Neuronal stem cell (in vitro differentiated cells): ENCODE results near the gene FSTL3.
"Not testable (repeated sequence)": the region's sequence is repeated elsewhere in the genome, so short reads cannot be mapped to it uniquely, and the experiment has no call there.

Experiments used
- DNase-seq: peaks from one replicate; pipeline ENCODE4 v3.0.0-alpha.2; 2013; ENCODE audit warnings: low spot score
- H2AFZ ChIP-seq: one replicate; pipeline ENCODE4 v1.6.1; 2013; ENCODE audit warnings: mild to moderate bottlenecking, low read length, inconsistent platforms
- H2AK5ac ChIP-seq: 2 replicates; pipeline ENCODE4 v1.6.1; 2013; ENCODE audit warnings: low read depth, mild to moderate bottlenecking, inconsistent platforms, low read length, moderate library complexity, mixed read lengths
- H2BK120ac ChIP-seq: 2 replicates; pipeline ENCODE4 v1.6.1; 2013; ENCODE audit warnings: low read depth, mild to moderate bottlenecking, inconsistent platforms, low read length, moderate library complexity, mixed read lengths
- H2BK12ac ChIP-seq: one replicate; pipeline ENCODE4 v1.6.1; 2013; ENCODE audit warnings: low read length, inconsistent platforms
- H2BK15ac ChIP-seq: 2 replicates; pipeline ENCODE4 v1.6.1; 2013; ENCODE audit warnings: mild to moderate bottlenecking, low read length, inconsistent platforms, mixed read lengths
- H2BK5ac ChIP-seq: one replicate; pipeline ENCODE4 v1.6.1; 2013; ENCODE audit warnings: inconsistent platforms, mild to moderate bottlenecking, low read length, moderate library complexity
- H3K14ac ChIP-seq: one replicate; pipeline ENCODE4 v1.6.1; 2013; ENCODE audit warnings: low read length, inconsistent platforms
- H3K18ac ChIP-seq: 2 replicates; pipeline ENCODE4 v1.6.1; 2013; ENCODE audit warnings: low read length, inconsistent platforms
- H3K23ac ChIP-seq: 2 replicates; pipeline ENCODE4 v1.6.1; 2013; ENCODE audit warnings: low read depth, mild to moderate bottlenecking, mixed read lengths, low read length, inconsistent platforms; ENCODE audit not compliant: poor library complexity
- H3K27ac ChIP-seq: replicated peaks from 3 replicates; pipeline ENCODE4 v1.5.1; 2013; ENCODE audit warnings: low read length, inconsistent platforms
- H3K27me3 ChIP-seq, 3 experiments: 2 replicates each; pipeline ENCODE4 v1.6.1; 2013; ENCODE audit warnings: low read length in 3 of 3, mild to moderate bottlenecking in 2 of 3, inconsistent platforms in 1 of 3, low read depth in 1 of 3, mixed read lengths in 1 of 3, moderate library complexity in 1 of 3; ENCODE audit not compliant: control insufficient read depth in 3 of 3, insufficient read depth in 3 of 3
- H3K36me3 ChIP-seq, 2 donors: replicated peaks in 1 of 2; 2 replicates each; pipeline ENCODE4 v1.6.1; 2013; ENCODE audit warnings: low read length in 2 of 2; ENCODE audit not compliant: control insufficient read depth in 2 of 2, insufficient read depth in 2 of 2
- H3K4ac ChIP-seq: 2 replicates; pipeline ENCODE4 v1.6.1; 2013; ENCODE audit warnings: inconsistent platforms, mild to moderate bottlenecking, low read length, moderate library complexity
- H3K4me1 ChIP-seq, 2 donors: 1 replicate in 1 of 2; 2 replicates in 1 of 2; pipeline ENCODE4 v1.6.1; 2013; ENCODE audit warnings: low read length in 2 of 2, low read depth in 1 of 2; ENCODE audit not compliant: control insufficient read depth in 2 of 2, insufficient read depth in 1 of 2
- H3K4me2 ChIP-seq: one replicate; pipeline ENCODE4 v1.6.1; 2013; ENCODE audit warnings: mild to moderate bottlenecking, low read length, inconsistent platforms; ENCODE audit not compliant: insufficient read depth, poor library complexity, severe bottlenecking
- H3K4me3 ChIP-seq, 2 donors: 2 replicates each; pipeline ENCODE4 v1.5.1; 2013; ENCODE audit warnings: low read length in 2 of 2, mild to moderate bottlenecking in 2 of 2, inconsistent platforms in 1 of 2, moderate library complexity in 1 of 2
- H3K79me1 ChIP-seq: one replicate; pipeline ENCODE4 v1.6.1; 2013; ENCODE audit warnings: low read depth, mild to moderate bottlenecking, inconsistent platforms, low read length, moderate library complexity
- H3K9ac ChIP-seq: one replicate; pipeline ENCODE4 v1.6.1; 2013; ENCODE audit warnings: mild to moderate bottlenecking, low read depth, low read length, inconsistent platforms; ENCODE audit not compliant: poor library complexity
- H3K9me3 ChIP-seq, 2 donors: replicated peaks in 1 of 2; 2 replicates each; pipeline versions ENCODE3 to v1.6.1; 2013; ENCODE audit warnings: low read length in 2 of 2, mild to moderate bottlenecking in 2 of 2, inconsistent platforms in 1 of 2, low read depth in 1 of 2, mixed read lengths in 1 of 2, moderate library complexity in 1 of 2; ENCODE audit not compliant: control insufficient read depth in 2 of 2, insufficient read depth in 1 of 2
- H4K8ac ChIP-seq: one replicate; pipeline ENCODE4 v1.6.1; 2013; ENCODE audit warnings: low read depth, mild to moderate bottlenecking, inconsistent platforms, low read length, moderate library complexity
- H4K91ac ChIP-seq: one replicate; pipeline ENCODE4 v1.6.1; 2013; ENCODE audit warnings: low read length, low read depth, mild to moderate bottlenecking, inconsistent platforms; ENCODE audit not compliant: poor library complexity
- WGBS, 2 donors: extraction: QIAGEN DNeasy Blood & Tissue Kit; methylation state at CpG; one replicate each; pipeline ENCODE4 v1.1.7; 2013; ENCODE audit warnings: missing lambda C conversion rate in 2 of 2, mixed read lengths in 1 of 2; ENCODE audit not compliant: insufficient read length in 2 of 2, insufficient replicate concordance in 1 of 2; ENCODE audit errors: extremely low coverage in 2 of 2; 5-methylcytosine and 5-hydroxymethylcytosine counted together

Gene FSTL3

GRCh38 chr19:690203-690602 is 14.0 kb downstream of the FSTL3 start:
- no CpG with 5 or more reads among the region's 18 CpGs for WGBS, 2 donors

DNA sequence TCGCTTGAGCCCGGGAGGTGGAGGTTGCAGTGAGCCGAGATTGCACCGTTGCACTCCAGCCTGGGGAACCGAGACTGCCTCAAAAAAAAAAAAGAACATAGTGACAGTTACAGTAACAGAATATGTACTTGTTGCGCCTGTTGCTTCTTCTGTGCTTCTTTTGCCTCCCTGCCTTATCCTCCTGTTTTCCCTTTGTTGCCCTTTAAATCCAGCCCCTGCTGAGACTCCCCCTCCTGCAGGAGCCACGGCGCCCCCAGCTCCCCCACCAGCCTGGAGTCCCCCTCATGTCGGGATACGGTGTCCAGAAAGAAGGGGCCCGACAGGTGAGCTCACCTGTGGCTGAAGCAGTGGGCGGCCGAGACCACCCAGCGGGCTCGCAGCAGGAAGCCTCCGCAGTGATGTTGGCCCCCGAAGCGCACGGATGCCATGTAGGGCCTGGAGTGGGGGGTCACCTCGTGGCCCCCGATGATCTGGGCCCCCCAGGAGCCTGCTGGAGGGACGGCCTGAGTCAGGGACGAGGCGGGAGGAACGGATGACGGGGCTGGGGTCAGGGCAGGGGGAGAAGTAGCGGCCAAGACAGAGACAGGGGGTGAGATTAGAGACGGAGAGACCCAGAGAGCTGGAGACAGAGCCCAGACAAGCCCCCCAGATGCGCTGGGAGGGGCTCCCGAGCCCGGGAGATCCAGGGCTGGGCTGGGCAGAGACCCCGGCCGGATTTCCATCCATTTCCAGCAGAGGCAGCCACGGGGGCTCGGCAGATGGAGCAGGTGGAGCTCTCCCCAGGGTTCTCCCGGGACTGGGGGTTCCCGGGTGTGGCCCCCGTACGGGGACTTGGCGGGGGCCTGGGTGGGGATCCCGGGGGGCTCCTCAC is 18.5 kb downstream of the FSTL3 start:
- Histone ChIP-seq H3K4me3 (no peak overlapping the region), H3K79me1 (no peaks in the 10 kb centered on the region), H3K9ac (no peak overlapping the region), H3K27ac (no peak overlapping the region), H3K4me2 (no peak overlapping the region), H3K4ac (no peak overlapping the region), H3K14ac (peak overlapping the region; percentile 38), H3K4me1 (no peaks in the 10 kb centered on the region), H3K27me3 (peaks cover 0 to 14% (median 0%) of the 10 kb centered on the region in 3 experiments), H3K9me3 (no peaks in the 10 kb centered on the region), H3K36me3 (no peaks in the 10 kb centered on the region), H2AFZ (peak overlapping the region; percentile 68), H4K8ac (no peak overlapping the region), H2BK120ac (no peak overlapping the region), H3K18ac (peak overlapping the region; percentile 80), H2BK12ac (no peak overlapping the region), H4K91ac (no peak overlapping the region), H3K23ac (no peak overlapping the region), H2BK5ac (peak overlapping the region; percentile 35), H2AK5ac (no peak overlapping the region), H2BK15ac (no peak overlapping the region)
- no CpG with 5 or more reads among the region's 41 CpGs for WGBS, 2 donors
- DNase-seq, result no peak

More at GRCh38 chr19:690203-690602, 14.0 kb downstream of the FSTL3 start:
- no peak overlapping the region for H3K4me2 ChIP-seq
- H4K91ac ChIP-seq, result no peak overlapping the region
- H2AK5ac ChIP-seq, result no peak overlapping the region
- H2AFZ ChIP-seq, result no peak overlapping the region
- H3K18ac ChIP-seq, result no peak overlapping the region
- H3K9me3 ChIP-seq, result peaks cover 0 to 4% of the 10 kb centered on the region in 2 donors
- no peaks in the 10 kb centered on the region for H3K36me3 ChIP-seq
- H2BK12ac ChIP-seq, result no peak overlapping the region
- H3K9ac ChIP-seq, result no peak overlapping the region
- no peaks in the 10 kb centered on the region for H3K79me1 ChIP-seq
- H2BK120ac ChIP-seq, result no peak overlapping the region
- no peak for DNase-seq
- H3K4me1 ChIP-seq, result no peaks in the 10 kb centered on the region
- no peak overlapping the region for H3K23ac ChIP-seq
- no peak overlapping the region for H3K27ac ChIP-seq
- H2BK15ac ChIP-seq, result no peak overlapping the region
- peaks cover 0 to 6% (median 0%) of the 10 kb centered on the region in 3 experiments for H3K27me3 ChIP-seq
- H3K4ac ChIP-seq, result no peak overlapping the region
- H3K14ac ChIP-seq, result no peak overlapping the region
- no peak overlapping the region for H2BK5ac ChIP-seq
- H4K8ac ChIP-seq, result no peak overlapping the region
- H3K4me3 ChIP-seq, result no peak overlapping the region

DNA sequence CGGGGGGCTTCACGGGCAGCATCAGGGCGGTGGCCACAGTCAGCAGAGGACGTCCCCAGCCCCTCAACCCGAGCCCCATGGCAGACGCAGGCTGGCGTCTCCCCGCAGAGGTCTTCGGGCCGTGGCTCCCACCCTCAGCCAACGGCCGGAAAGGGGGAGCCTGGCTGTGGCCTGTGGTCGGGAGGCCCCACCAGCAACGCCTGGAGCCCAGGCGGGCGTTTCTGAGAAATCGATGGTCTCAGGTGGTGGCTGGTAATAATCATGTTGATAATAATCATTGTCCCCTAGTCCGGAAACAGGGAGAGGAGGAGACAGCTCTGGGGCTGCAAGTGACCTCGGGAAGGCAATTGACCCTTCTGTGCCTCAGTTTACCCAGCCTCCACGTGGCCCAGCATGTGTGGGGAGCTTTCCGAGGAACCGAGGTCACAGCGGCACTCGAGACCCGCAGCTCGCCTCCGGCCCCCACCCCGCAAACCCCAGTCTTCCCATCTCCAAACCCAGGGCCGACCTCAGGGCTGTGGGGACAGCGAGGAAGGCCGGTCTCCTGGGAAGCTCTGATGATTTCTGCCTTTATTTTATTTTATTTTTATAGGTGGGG is 19.3 kb downstream of the FSTL3 start, which contains the start of gene PRSS57:
Gene PRSS57, minus strand, starts transcription at position 101 of the 598 bp plus-strand sequence. Its CDS starts 22 bp downstream, at position 79.
- peak within 1 kb of the TSS; percentile 68 for H2AFZ ChIP-seq
- WGBS, 2 donors, result no CpG with 5 or more reads among the region's 31 CpGs

GRCh38 chr19:698529-698928 is 22.3 kb downstream of the FSTL3 start:
- H2BK120ac ChIP-seq, H3K23ac ChIP-seq, H3K18ac ChIP-seq, H3K79me1 ChIP-seq, H3K27ac ChIP-seq, H3K4me1 ChIP-seq, H3K4ac ChIP-seq, H3K14ac ChIP-seq, H2BK5ac ChIP-seq, H2BK12ac ChIP-seq, H2BK15ac ChIP-seq, H4K91ac ChIP-seq, H3K9ac ChIP-seq, H3K4me3 ChIP-seq, DNase-seq, H3K9me3 ChIP-seq, H4K8ac ChIP-seq, H3K4me2 ChIP-seq, H2AK5ac ChIP-seq, H3K36me3 ChIP-seq, H2AFZ ChIP-seq: not testable (repeated sequence)
- no CpG with 5 or more reads among the region's 15 CpGs for WGBS, 2 donors
- peaks cover 0 to 14% (median 0%) of the 10 kb centered on the region in 3 experiments for H3K27me3 ChIP-seq

More for the DNA sequence above, 19.3 kb downstream of the FSTL3 start, which contains the start of gene PRSS57:
- no peak within 1 kb of the TSS for H4K91ac ChIP-seq
- peaks cover 0 to 14% (median 0%) of the 10 kb centered on the region in 3 experiments for H3K27me3 ChIP-seq
- no peaks in the 10 kb centered on the region for H3K79me1 ChIP-seq
- H3K27ac ChIP-seq, result no peak within 1 kb of the TSS
- no peak within 1 kb of the TSS for H2BK15ac ChIP-seq
- no peak within 1 kb of the TSS for H3K4me2 ChIP-seq
- H2BK12ac ChIP-seq, result no peak within 1 kb of the TSS
- peak within 1 kb of the TSS; percentile 43 for H2AK5ac ChIP-seq
- H3K9ac ChIP-seq, result no peak within 1 kb of the TSS
- no peak within 1 kb of the TSS for H3K4me3 ChIP-seq
- no peak for DNase-seq
- H2BK5ac ChIP-seq, result peak within 1 kb of the TSS; percentile 35
- H4K8ac ChIP-seq, result no peak within 1 kb of the TSS
- peak within 1 kb of the TSS; percentile 80 for H3K18ac ChIP-seq
- no peak within 1 kb of the TSS for H3K4ac ChIP-seq
- no peaks in the 10 kb centered on the region for H3K36me3 ChIP-seq
- no peaks in the 10 kb centered on the region for H3K4me1 ChIP-seq
- peak within 1 kb of the TSS; percentile 38 for H3K14ac ChIP-seq
- no peak within 1 kb of the TSS for H2BK120ac ChIP-seq
- no peak within 1 kb of the TSS for H3K23ac ChIP-seq
- no peaks in the 10 kb centered on the region for H3K9me3 ChIP-seq
